H1 (cell line): ENCODE data around the gene RFLNA. TPM values are rescaled to one million over a fixed set of nuclear protein-coding genes. Genes with fewer than 3 reads are reported as not detected.

Experiments
- CTCF ChIA-PET: fragments of 300-600 bp; sonication (Branson Sonifier 250); formaldehyde crosslinking; loops from one replicate; lab custom pipeline; 2021; ENCODE audit not compliant: partially characterized antibody; lab: Charles Lee
- POLR2A ChIA-PET: fragments of 300-600 bp; sonication (Branson Sonifier 250); formaldehyde crosslinking; loops from one replicate; lab custom pipeline; 2021; ENCODE audit warnings: inconsistent platforms; ENCODE audit not compliant: partially characterized antibody; lab: Charles Lee
- DNase-seq, 2 experiments: peaks; one replicate each; pipeline versions ENCODE4 v3.0.0 to v3.0.0-alpha.2; 2010 to 2022; ENCODE audit warnings: low spot score in 2 of 2, low read depth in 1 of 2, mixed read lengths in 1 of 2
- FAIRE-seq: peaks from 2 replicates; lab custom pipeline; 2011; peaks lifted over from hg19 to GRCh38; lab: Jason Lieb, UNC
- H2AFZ ChIP-seq: 2 replicates; pipeline ENCODE4 v1.8.1; 2012; ENCODE audit warnings: low read length, inconsistent platforms
- H2AK5ac ChIP-seq: 2 replicates; pipeline ENCODE4 v1.6.1; 2013; ENCODE audit warnings: low read depth, low read length
- H2BK120ac ChIP-seq: replicated peaks from 2 replicates; pipeline ENCODE3; 2013; ENCODE audit warnings: low read depth, low read length, inconsistent platforms
- H2BK12ac ChIP-seq: 2 replicates; pipeline ENCODE4 v1.6.1; 2013; ENCODE audit warnings: low read depth, low read length
- H2BK15ac ChIP-seq: 2 replicates; pipeline ENCODE4 v1.6.1; 2013; ENCODE audit warnings: low read length
- H2BK20ac ChIP-seq: 2 replicates; pipeline ENCODE4 v1.6.1; 2013; ENCODE audit warnings: low read length
- H2BK5ac ChIP-seq: 2 replicates; pipeline ENCODE4 v1.6.1; 2013; ENCODE audit warnings: low read depth, low read length
- H3K14ac ChIP-seq: 2 replicates; pipeline ENCODE4 v1.6.1; 2013; ENCODE audit warnings: inconsistent platforms; ENCODE audit not compliant: insufficient read length
- H3K18ac ChIP-seq: 2 replicates; pipeline ENCODE4 v1.6.1; 2013; ENCODE audit warnings: low read length; ENCODE audit errors: extremely low read depth
- H3K23ac ChIP-seq: 2 replicates; pipeline ENCODE4 v1.6.1; 2013; ENCODE audit warnings: inconsistent platforms; ENCODE audit not compliant: insufficient read length
- H3K23me2 ChIP-seq: 2 replicates; pipeline ENCODE4 v1.6.1; 2013; ENCODE audit warnings: low read depth, low read length
- H3K27ac ChIP-seq: 2 replicates; pipeline ENCODE4 v1.6.1; 2011; ENCODE audit warnings: low read depth, low read length, inconsistent platforms
- H3K27me3 ChIP-seq, 4 experiments: replicated peaks in 1 of 4; 1 replicate in 1 of 4; 2 replicates in 3 of 4; pipeline versions ENCODE4 v1.6.1 to v1.8.1; 2011 to 2013; ENCODE audit warnings: low read length in 3 of 4, mild to moderate bottlenecking in 3 of 4, inconsistent platforms in 2 of 4, mixed read lengths in 2 of 4, moderate library complexity in 1 of 4; ENCODE audit not compliant: control insufficient read depth in 3 of 4, insufficient read depth in 3 of 4; ENCODE audit errors: extremely low read depth in 1 of 4
- H3K36me3 ChIP-seq, 4 experiments: 2 replicates each; pipeline versions ENCODE4 v1.6.1 to v1.8.1; 2011 to 2013; ENCODE audit warnings: mild to moderate bottlenecking in 4 of 4, low read length in 3 of 4, moderate library complexity in 2 of 4, control low read depth in 1 of 4, inconsistent platforms in 1 of 4; ENCODE audit not compliant: insufficient read depth in 4 of 4, control insufficient read depth in 2 of 4
- H3K4ac ChIP-seq: replicated peaks from 2 replicates; pipeline ENCODE3; 2013; ENCODE audit warnings: low read length, low read depth, mixed read lengths, inconsistent platforms; ENCODE audit not compliant: insufficient read length
- H3K4me1 ChIP-seq, 4 experiments: replicated peaks in 1 of 4; 1 replicate in 1 of 4; 2 replicates in 3 of 4; pipeline versions ENCODE4 v1.6.1 to v1.8.1; 2011 to 2013; ENCODE audit warnings: low read length in 3 of 4, inconsistent platforms in 2 of 4, mixed read lengths in 1 of 4; ENCODE audit not compliant: insufficient read depth in 4 of 4, control insufficient read depth in 3 of 4
- H3K4me2 ChIP-seq, 2 experiments: 2 replicates each; pipeline versions ENCODE4 v1.6.1 to v1.8.1; 2011 to 2013; ENCODE audit warnings: low read depth in 2 of 2, low read length in 2 of 2, control low read depth in 1 of 2, inconsistent platforms in 1 of 2, mild to moderate bottlenecking in 1 of 2; ENCODE audit not compliant: insufficient read depth in 1 of 2
- H3K4me3 ChIP-seq, 4 experiments: fragments of 200-600, 300-600 bp in 1 of 4; sonication (generic), shearing (Covaris generic), sonication (Bioruptor Twin) in 1 of 4; 2 replicates each; pipeline versions ENCODE4 v1.5.1 to v1.8.1; 2011 to 2016; ENCODE audit warnings: low read length in 4 of 4, low read depth in 3 of 4, control low read depth in 2 of 4, inconsistent platforms in 2 of 4, mild to moderate bottlenecking in 2 of 4, mixed read lengths in 1 of 4, moderate library complexity in 1 of 4; ENCODE audit not compliant: insufficient read depth in 2 of 4; ENCODE audit errors: extremely low read depth in 1 of 4
- H3K56ac ChIP-seq: replicated peaks from 2 replicates; pipeline ENCODE3; 2013; ENCODE audit warnings: low read depth, mild to moderate bottlenecking, mixed read lengths, low read length, inconsistent platforms; ENCODE audit not compliant: insufficient read length
- H3K79me1 ChIP-seq: 2 replicates; pipeline ENCODE4 v1.6.1; 2013; ENCODE audit warnings: low read depth, low read length, control low read depth
- H3K79me2 ChIP-seq, 2 experiments: 2 replicates each; pipeline versions ENCODE4 v1.6.1 to v1.8.1; 2012 to 2013; ENCODE audit warnings: low read length in 2 of 2, mild to moderate bottlenecking in 2 of 2, inconsistent platforms in 1 of 2; ENCODE audit not compliant: insufficient read depth in 2 of 2, control insufficient read depth in 1 of 2
- H3K9ac ChIP-seq, 4 experiments: replicated peaks in 1 of 4; 1 replicate in 1 of 4; 2 replicates in 3 of 4; pipeline versions ENCODE4 v1.6.1 to v1.8.1; 2011 to 2013; ENCODE audit warnings: low read depth in 3 of 4, low read length in 3 of 4, control low read depth in 2 of 4, mild to moderate bottlenecking in 2 of 4, moderate library complexity in 2 of 4, inconsistent platforms in 1 of 4; ENCODE audit errors: extremely low read depth in 1 of 4
- H3K9me3 ChIP-seq, 2 experiments: 2 replicates each; pipeline versions ENCODE4 v1.6.1 to v1.8.1; 2012 to 2013; ENCODE audit warnings: mild to moderate bottlenecking in 2 of 2, moderate library complexity in 2 of 2, control low read depth in 1 of 2, inconsistent platforms in 1 of 2, low read depth in 1 of 2, low read length in 1 of 2, mixed read lengths in 1 of 2; ENCODE audit not compliant: insufficient read depth in 2 of 2
- H4K20me1 ChIP-seq, 2 experiments: replicated peaks in 1 of 2; 2 replicates each; pipeline versions ENCODE3 to v1.8.1; 2011 to 2013; ENCODE audit warnings: inconsistent platforms in 2 of 2, low read length in 2 of 2, mild to moderate bottlenecking in 1 of 2; ENCODE audit not compliant: insufficient read depth in 2 of 2, control insufficient read depth in 1 of 2
- H4K5ac ChIP-seq: 2 replicates; pipeline ENCODE4 v1.6.1; 2013; ENCODE audit warnings: low read length, low read depth, mixed read lengths, inconsistent platforms; ENCODE audit not compliant: insufficient read length
- H4K8ac ChIP-seq: 2 replicates; pipeline ENCODE4 v1.8.0; 2013; ENCODE audit warnings: mild to moderate bottlenecking, moderate library complexity, low read length, inconsistent platforms; ENCODE audit not compliant: insufficient read depth; ENCODE audit errors: extremely low read depth
- H4K91ac ChIP-seq: replicated peaks from 2 replicates; pipeline ENCODE3; 2013; ENCODE audit warnings: low read length, mixed read lengths, inconsistent platforms; ENCODE audit not compliant: insufficient read length
- CBX8 ChIP-seq: fragments of 300-800, 300-1000 bp; sonication (generic); IDR thresholded peaks from 2 replicates; pipeline ENCODE4 v1.7.1; 2016; ENCODE audit warnings: low read depth, low read length, borderline replicate concordance
- CHD2 ChIP-seq: IDR thresholded peaks from 2 replicates; pipeline ENCODE4 v1.6.1; 2012; ENCODE audit warnings: low read length, improper control_type of control experiment
- EZH2 ChIP-seq: fragments of 200-600 bp; sonication (generic); IDR thresholded peaks from 2 replicates; pipeline ENCODE4 v1.7.1; 2012; ENCODE audit warnings: low read depth, mild to moderate bottlenecking, moderate library complexity, low read length, inconsistent platforms; ENCODE audit not compliant: severe bottlenecking
- GTF2F1 ChIP-seq: IDR thresholded peaks from 2 replicates; pipeline ENCODE4 v1.6.1; 2012; ENCODE audit warnings: low read depth, low read length, improper control_type of control experiment, borderline replicate concordance
- JUND ChIP-seq: IDR thresholded peaks from 2 replicates; pipeline ENCODE4 v1.6.1; 2011; ENCODE audit warnings: mild to moderate bottlenecking, improper control_type of control experiment, low read length
- KDM4A ChIP-seq: IDR thresholded peaks from one replicate; pipeline ENCODE4 v1.7.1; 2012; ENCODE audit warnings: low read depth, mild to moderate bottlenecking, moderate library complexity, low read length, inconsistent platforms; ENCODE audit not compliant: severe bottlenecking
- NRF1 ChIP-seq: IDR thresholded peaks from 2 replicates; pipeline ENCODE4 v1.6.1; 2011; ENCODE audit warnings: mild to moderate bottlenecking, low read depth, low read length, improper control_type of control experiment
- PHF8 ChIP-seq: fragments of 200-600 bp; sonication (generic); conservative IDR thresholded peaks from 2 replicates; pipeline ENCODE4 v1.7.1; 2012; ENCODE audit warnings: low read depth, mild to moderate bottlenecking, inconsistent platforms, low read length, moderate library complexity
- RAD21 ChIP-seq, 2 experiments: IDR thresholded peaks in 1 of 2; conservative IDR thresholded peaks in 1 of 2; 2 replicates each; pipeline ENCODE4 v1.6.1; 2011; ENCODE audit warnings: low read depth in 2 of 2, low read length in 2 of 2, improper control_type of control experiment in 1 of 2, inconsistent platforms in 1 of 2, mild to moderate bottlenecking in 1 of 2, moderate library complexity in 1 of 2
- SIRT6 ChIP-seq: IDR thresholded peaks from one replicate; pipeline ENCODE4 v1.7.1; 2012; ENCODE audit warnings: low read length, inconsistent platforms
- TAF1 ChIP-seq: IDR thresholded peaks from 2 replicates; pipeline ENCODE4 v1.6.1; 2011; ENCODE audit warnings: mild to moderate bottlenecking, low read depth, low read length
- TCF12 ChIP-seq: IDR thresholded peaks from 2 replicates; pipeline ENCODE4 v1.6.1; 2011; ENCODE audit warnings: low read depth, mild to moderate bottlenecking, low read length
- YY1 ChIP-seq: IDR thresholded peaks from 2 replicates; pipeline ENCODE4 v1.6.1; 2011; ENCODE audit warnings: low read depth, mild to moderate bottlenecking, low read length
- polyA plus RNA-seq, 7 experiments: library from polyadenylated mRNA; depleted of rRNA in 3 of 7; stranded (reverse) in 5 of 7; unstranded in 2 of 7; fragments of >200 nt in 5 of 7; fragments of 200-250 nt in 2 of 7; gene quantifications; 1 replicate in 5 of 7; 2 replicates in 1 of 7; 4 replicates in 1 of 7; pipeline versions ENCODE4 v1.2.1 to v1.2.3, GENCODE V29; 2011 to 2013; ENCODE audit warnings: missing spikeins in 2 of 7, mixed read lengths in 2 of 7
- total RNA-seq: library from RNA; stranded (reverse); fragmentation: NEBNext Ultra II Directional; extraction: Animal tissue kit (Norgen Biotek cat#: 25700); gene quantifications from 2 replicates; pipeline ENCODE4 v1.2.1, GENCODE V29; 2021
- TF ChIP-seq, protein P1 (sequence below): IDR thresholded peaks from 2 replicates; pipeline ENCODE4 v1.6.1; 2012; ENCODE audit warnings: low read length, inconsistent platforms

Gene RFLNA
- total and polyA plus RNA-seq, 2 of the 8 experiments (the other 6 are each of a cell fraction or from before 2014, with no cell fraction given) = 6.4 to 6.6 TPM

DNA sequence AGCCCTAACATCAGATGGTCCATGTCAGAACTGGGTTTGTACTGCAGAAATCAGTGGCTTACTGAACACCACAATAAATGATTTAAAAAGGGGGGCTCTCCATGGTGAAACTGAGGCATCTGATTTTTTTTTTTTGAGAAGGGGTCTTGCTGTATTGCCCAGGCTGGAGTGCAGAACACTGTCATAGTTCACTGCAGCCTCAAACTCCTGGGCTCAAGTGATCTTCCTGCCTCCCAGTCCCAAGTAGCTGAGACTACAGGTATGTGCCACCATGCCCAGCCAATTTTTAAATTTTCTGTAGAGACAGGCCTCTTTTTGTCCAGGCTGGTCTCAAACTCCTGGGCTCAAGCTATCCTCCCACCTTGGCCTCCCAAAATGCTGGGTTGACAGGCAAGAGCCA is 57.4 kb downstream of the RFLNA start:
- Histone ChIP-seq H2BK120ac (no peak overlapping the region), H4K8ac (no peak overlapping the region), H3K79me2 (no peaks in the 10 kb centered on the region), H3K4me1 (no peaks in the 10 kb centered on the region), H3K9ac (no peak overlapping the region), H3K27me3 (no peaks in the 10 kb centered on the region), H4K5ac (no peak overlapping the region), H3K27ac (no peak overlapping the region), H2BK5ac (no peak overlapping the region), H2BK15ac (no peak overlapping the region), H3K18ac (no peak overlapping the region), H3K79me1 (no peaks in the 10 kb centered on the region; the same call in 1 of the 2 replicates), H2AK5ac (no peak overlapping the region), H3K4me2 (no peak overlapping the region), H3K36me3 (peaks cover 17 to 49% (median 34%) of the 10 kb centered on the region in 4 experiments), H3K4me3 (no peak overlapping the region), H2BK12ac (no peak overlapping the region), H4K91ac (no peak overlapping the region), H3K9me3 (no peaks in the 10 kb centered on the region), H3K23me2 (no peaks in the 10 kb centered on the region), H3K23ac (no peak overlapping the region), H3K14ac (no peak overlapping the region), H2AFZ (no peak overlapping the region), H3K4ac (no peak overlapping the region), H3K56ac (no peak overlapping the region), H2BK20ac (no peak overlapping the region), H4K20me1 (peaks cover 5 to 13% of the 10 kb centered on the region in 2 experiments)
- DNase-seq (no peak), FAIRE-seq (no peak)
- ChIA-PET CTCF (interaction anchor here (0.6 to 3.8 kb wide), 10 partner anchors 8 to 422 kb away, joined by 3 to 11 read pairs (median 4); no protein-coding TSS in a partner anchor), POLR2A (interaction anchor here (0.6 to 1.7 kb wide), 4 partner anchors 10 to 72 kb away, joined by 3 to 5 read pairs (median 4); no protein-coding TSS in a partner anchor)
- no peak for TF ChIP-seq YY1
- TF ChIP-seq, protein P1, sequence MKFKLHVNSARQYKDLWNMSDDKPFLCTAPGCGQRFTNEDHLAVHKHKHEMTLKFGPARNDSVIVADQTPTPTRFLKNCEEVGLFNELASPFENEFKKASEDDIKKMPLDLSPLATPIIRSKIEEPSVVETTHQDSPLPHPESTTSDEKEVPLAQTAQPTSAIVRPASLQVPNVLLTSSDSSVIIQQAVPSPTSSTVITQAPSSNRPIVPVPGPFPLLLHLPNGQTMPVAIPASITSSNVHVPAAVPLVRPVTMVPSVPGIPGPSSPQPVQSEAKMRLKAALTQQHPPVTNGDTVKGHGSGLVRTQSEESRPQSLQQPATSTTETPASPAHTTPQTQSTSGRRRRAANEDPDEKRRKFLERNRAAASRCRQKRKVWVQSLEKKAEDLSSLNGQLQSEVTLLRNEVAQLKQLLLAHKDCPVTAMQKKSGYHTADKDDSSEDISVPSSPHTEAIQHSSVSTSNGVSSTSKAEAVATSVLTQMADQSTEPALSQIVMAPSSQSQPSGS = no peak
- TF ChIP-seq TCF12 = no peak
- TF ChIP-seq NRF1 = no peak
- no peak for TF ChIP-seq JUND
- TF ChIP-seq TAF1 = no peak
- TF ChIP-seq CHD2 = no peak
- no peak for TF ChIP-seq RAD21 (IDR thresholded peaks at IDR 0.05 in 1 of 2, conservative IDR thresholded peaks at IDR 0.05 in 1 of 2; ENCODE audit: low read depth in 2 of 2, low read length in 2 of 2)
- TF ChIP-seq GTF2F1 = no peak
- no peak for TF ChIP-seq KDM4A
- TF ChIP-seq CBX8 = no peak
- no peak for TF ChIP-seq SIRT6
- TF ChIP-seq EZH2 = no peak
- no peak for TF ChIP-seq PHF8
